SK-N-DZ (cell line): ENCODE results near the gene ZNF354C.

Source experiments
- DNase-seq: peaks from one replicate; pipeline ENCODE4 v3.0.0-alpha.2; 2015; ENCODE audit warnings: low spot score

ZNF354C gene

DNA sequence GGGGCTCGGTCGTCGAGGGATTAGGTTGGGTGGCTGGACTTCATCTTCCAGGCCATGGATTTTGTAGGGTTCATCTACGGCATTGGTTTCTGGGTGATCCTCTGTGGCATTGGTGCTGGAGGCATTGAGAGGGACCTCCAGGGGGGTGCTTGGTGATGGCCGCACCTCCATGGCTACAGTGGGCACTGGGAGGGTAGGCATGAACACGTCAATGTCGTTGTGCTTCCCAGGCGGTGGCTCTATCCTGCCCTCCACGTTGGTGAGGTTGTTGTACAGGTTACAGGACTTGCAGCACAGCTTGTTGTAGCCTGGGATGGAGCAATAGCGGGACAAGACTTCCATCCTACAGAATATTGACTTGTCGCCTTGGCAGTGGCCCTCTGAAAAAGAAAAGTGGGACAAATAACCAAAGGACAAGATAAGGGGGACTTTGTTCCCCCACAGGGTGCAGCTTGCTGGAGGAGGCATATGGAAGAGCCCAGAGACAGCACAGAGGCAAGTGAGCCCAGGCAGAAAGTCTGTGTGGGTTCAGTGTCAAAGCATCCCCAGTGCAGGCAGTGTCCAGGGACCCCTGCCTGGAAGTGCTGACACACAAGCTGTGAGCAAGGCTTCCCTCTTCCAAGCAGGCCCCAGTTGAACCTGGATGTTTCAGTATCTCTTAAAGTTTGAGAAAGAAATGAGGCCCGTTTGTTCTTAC is 53.9 kb downstream of the ZNF354C start:
- DNase-seq: no peak

DNA sequence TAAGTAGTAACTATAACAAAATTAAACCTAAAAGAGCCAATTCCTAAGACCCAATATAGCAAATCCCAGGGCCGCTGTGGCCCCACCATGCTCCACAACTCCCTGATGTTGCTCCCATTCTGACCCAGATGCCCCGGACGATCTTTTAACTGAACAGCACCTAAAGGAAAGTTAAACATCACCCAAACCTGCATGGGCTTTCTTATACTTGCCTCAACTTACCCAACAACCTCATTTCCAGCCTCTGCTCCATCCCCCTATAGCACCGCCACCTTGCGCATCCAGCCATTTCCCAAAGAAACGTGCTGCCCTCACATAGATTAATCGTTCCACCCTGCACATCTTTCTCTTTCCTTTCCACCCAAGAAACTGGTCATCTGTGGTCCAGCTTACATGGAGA is 54.6 kb downstream of the ZNF354C start:
- no peak for DNase-seq

GRCh38 chr5:179115307-179115706 is 55.1 kb downstream of the ZNF354C start:
- no peak for DNase-seq

DNA sequence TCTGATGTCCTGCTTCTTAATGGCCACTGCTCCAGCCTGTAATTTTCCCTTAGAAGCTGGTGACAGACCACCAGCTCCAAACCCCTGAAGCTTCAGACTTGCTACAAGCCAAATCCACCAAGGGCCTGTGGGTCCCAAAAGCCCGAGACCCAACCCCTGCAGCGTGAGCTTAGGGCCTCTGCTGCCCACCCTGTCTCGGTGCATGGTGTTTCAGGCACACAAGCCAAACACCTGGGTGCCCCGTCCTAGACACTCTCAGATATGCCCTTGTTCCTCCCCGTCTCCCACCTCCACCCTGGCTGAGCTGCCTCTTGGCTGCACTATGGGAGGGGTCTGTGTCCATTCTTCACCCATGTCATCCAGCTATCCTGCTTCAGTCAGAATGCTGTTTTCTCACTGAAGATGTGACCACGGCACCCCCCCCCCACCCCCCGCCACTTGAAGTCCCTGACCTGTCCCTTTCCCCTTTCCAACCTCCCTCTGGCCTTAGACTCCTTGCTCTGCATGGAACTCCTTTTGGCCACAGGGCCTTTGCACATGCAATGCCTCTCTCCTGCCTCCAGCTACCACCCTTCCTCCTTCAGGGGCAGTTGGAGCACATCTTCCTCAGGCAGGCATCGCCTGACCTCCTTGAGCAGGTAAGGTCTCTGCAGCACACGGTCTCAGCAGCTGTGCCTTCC is 55.8 kb downstream of the ZNF354C start:
- no peak for DNase-seq

GRCh38 chr5:179118338-179118737 is 58.2 kb downstream of the ZNF354C start:
- no peak for DNase-seq

DNA sequence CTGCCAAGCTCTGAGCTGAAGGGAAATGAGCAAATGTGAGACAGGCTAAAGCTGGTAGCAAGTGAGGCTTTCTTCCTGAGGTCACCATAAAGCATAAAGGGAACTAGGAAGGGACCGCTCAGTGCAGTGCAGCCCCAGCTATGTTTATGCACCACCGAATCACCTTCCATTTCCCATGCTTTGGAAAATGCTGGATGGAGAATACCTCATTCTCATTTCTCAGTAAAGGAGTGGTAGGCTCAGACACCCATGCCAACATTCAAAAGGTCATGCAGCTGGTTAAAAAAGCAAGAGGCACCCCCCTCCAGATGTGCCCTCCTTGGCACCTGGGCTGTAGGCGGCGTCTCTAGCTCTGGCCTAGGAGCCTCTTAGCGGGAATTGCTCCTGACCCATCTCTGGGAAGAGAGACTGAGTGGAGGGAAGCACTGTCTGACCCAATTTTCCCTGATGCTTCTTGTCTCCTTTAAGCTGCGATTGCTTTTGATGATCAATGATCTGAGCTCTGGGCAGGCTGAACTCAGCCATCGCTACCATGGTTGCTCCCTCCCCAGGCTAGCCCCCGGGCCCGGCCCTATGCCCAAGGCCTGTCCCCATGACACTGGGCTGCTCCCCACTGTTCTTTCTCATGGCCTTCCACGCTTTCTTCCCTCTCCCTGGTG is 58.7 kb downstream of the ZNF354C start:
- DNase-seq: no peak

GRCh38 chr5:179119415-179120170 is 59.4 kb downstream of the ZNF354C start:
- no peak for DNase-seq

- no peak for DNase-seq
Measured at GRCh38 chr5:179120421-179120861, 60.3 kb downstream of the ZNF354C start.

- DNase-seq: no peak
Measured at GRCh38 chr5:179120951-179121666, 60.9 kb downstream of the ZNF354C start.

GRCh38 chr5:179121667-179122111 is 61.5 kb downstream of the ZNF354C start:
- DNase-seq: no peak

DNA sequence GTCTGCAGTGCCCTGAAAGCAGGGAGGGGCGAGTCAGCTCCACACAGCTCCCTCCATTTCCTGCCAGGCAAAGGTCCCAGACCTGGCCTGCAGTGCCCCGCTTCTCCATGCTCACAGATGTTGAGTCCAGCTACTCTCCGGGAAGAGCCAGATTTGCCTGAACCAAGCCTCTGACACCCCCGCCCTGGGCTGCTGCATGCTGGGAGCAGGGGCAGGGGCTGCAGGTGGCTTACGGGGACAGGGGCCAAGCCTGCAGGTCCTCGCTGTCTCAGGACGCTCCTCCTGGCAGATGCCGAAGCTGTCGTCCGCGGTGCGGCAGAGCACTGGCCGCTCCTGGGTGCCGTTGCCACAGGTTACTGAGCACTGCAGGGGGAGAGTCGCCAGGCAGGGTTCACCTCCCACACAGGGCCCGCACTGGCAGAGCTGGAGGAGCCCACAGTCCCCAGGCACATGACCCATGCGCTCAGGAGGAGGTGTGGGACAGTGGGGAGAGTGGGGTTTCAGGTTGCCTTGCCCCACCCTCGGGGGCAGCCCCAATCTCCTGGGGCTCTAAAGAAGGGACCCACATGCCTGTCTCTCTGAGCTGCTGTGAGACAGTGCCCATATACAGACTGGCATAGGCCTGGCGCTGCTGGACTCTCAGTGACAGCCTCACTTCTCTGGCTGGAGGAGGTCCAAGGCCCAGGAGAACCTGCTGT is 62.4 kb downstream of the ZNF354C start:
- no peak for DNase-seq

GRCh38 chr5:179123109-179123426 is 62.9 kb downstream of the ZNF354C start:
- no peak for DNase-seq

GRCh38 chr5:179123491-179124272 is 63.5 kb downstream of the ZNF354C start:
- no peak for DNase-seq

GRCh38 chr5:179124273-179124852 is 64.2 kb downstream of the ZNF354C start:
- DNase-seq: no peak

- no peak for DNase-seq
Measured at GRCh38 chr5:179124853-179125788, 64.9 kb downstream of the ZNF354C start.

DNA sequence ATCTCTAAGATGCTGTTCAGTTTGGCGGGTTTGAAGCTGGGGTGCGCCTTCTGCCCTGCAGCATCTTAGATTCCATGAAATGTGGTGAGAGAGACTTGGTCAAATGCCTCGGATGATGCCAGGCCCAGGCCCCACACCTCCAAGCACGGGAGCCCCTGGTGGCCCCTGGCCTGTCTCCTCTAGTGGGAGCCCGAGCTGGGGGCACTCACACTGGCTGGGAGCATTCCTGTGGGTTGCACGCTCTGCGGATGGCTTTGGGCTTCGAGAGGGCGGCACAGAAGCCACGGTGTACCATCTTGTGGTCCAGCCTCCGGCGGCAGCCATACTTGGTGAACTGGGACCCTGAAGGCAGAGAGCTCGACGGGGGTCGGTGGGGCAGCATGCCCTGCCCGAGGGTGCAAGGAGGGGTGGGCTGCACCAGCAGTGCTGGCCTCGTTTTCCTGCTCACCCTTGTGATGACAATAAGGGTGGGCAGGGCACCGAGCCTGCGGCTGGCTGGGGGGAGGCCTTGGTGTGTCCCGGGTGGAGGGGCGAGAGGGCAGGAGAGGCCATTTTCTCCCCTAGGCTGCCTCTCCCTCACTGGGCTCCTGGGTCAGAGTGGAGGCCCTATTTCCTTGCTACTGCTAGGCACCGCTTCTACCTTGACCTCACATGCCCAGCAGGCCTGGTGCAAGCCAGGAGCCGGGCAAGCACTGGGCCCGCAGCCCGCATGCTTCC is 65.8 kb downstream of the ZNF354C start:
- no peak for DNase-seq

DNA sequence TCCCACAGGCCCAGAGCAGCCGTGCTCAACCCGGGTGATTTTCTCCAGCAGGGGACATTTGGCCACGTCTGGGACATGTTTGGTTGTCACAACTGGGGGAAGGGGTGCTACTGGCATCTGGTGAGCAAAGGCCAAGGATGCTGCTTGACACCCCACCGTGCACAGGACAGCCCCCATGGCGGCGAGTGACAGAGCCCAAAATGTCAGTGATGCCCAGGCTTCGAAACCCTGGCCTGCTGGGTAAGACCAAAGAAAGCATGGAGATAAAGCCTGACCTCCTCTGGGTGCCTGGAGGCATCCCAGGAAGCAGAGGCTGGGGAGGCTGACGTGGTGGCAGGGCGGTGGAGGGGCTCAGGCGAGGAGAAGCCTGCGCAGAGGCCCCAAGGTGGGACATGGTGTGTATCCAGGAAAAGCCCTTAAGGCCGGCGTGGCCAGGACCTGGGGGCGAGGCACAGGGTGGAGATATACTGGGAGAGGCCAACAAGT is 66.4 kb downstream of the ZNF354C start:
- DNase-seq: no peak
